ENCODE data around the gene TCEA3.

Gene TCEA3

DNA sequence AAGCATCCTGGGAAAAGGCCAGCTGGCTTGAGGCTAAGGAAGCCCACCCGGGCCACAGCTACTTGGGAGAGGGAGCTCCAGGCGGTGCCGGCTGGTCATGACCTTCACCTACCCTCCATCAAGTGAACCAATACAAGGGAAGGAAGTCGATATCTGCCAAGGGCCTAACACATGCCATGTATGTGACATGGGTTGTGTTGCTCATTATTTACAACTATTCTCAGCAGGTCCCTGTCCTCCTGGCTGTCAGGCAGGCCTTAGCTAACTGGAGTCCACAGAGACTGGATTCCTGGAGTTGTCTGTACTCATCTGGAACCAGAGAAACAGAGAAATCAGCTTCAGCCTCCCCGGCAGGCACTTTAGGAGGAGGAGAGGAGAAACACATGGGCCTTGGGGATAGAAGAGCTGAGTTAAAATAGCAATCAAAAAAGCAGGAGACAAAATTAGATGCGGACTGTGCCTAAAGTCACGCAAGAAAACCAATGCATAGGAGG is 15.7 kb downstream of the TCEA3 start:
- no peak for DNase-seq (ENCODE audit: insufficient read length, low spot score)
- FAIRE-seq: no peak
- TF ChIP-seq, protein P1, sequence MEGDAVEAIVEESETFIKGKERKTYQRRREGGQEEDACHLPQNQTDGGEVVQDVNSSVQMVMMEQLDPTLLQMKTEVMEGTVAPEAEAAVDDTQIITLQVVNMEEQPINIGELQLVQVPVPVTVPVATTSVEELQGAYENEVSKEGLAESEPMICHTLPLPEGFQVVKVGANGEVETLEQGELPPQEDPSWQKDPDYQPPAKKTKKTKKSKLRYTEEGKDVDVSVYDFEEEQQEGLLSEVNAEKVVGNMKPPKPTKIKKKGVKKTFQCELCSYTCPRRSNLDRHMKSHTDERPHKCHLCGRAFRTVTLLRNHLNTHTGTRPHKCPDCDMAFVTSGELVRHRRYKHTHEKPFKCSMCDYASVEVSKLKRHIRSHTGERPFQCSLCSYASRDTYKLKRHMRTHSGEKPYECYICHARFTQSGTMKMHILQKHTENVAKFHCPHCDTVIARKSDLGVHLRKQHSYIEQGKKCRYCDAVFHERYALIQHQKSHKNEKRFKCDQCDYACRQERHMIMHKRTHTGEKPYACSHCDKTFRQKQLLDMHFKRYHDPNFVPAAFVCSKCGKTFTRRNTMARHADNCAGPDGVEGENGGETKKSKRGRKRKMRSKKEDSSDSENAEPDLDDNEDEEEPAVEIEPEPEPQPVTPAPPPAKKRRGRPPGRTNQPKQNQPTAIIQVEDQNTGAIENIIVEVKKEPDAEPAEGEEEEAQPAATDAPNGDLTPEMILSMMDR (IDR thresholded peaks at IDR 0.05; ENCODE audit: insufficient read depth, missing control alignments): no peak

DNA sequence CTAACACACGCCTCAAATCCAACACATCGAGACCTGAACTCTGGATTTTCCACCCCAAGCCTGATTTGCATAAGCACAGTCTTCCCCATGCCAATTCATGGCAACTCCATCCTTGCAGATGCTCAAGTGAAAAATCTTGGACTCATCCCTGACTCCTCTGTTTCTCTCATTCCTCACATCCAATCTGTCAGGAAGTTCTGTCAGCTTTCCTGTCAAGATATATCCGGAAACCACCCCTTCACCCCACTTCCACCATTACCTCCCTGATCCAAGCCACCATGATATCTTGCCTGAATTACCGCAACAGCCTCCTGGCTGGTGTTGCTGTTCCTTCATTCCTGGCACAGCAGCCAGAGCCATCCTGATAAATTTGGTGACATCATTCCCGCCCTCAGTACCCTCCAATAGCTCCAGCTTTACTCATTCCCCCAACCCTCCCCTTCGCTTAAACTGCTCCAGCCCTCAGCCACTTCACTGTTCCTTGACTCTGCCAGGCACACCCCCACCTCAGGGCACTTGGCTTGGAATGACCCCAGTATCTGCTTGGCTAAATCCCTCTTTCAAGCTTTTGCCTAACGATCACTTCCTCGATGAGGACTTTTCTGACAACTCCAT is 17.4 kb downstream of the TCEA3 start:
- TF ChIP-seq, protein P1 (IDR thresholded peaks at IDR 0.05; ENCODE audit: insufficient read depth, missing control alignments): no peak
- DNase-seq (ENCODE audit: insufficient read length, low spot score) (no peak), FAIRE-seq (no peak)

DNA sequence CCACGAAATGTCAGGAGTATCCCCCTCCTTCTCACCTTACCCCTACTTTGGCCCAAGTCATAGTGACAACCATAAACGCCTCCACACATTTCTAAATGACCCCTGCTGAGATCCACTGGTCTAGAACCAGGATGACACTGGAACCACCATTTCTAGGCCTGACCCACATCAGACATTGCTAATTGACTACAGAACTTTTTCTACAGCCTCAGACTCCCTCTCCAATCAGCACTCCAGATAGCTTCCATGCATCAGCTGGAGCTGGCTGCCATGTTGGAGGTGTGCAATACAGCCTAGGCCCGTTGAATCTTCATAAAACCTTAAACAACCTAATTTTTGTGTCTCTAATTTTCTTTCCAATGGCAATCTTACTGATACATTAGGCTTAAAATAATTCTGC is 18.6 kb downstream of the TCEA3 start:
- DNase-seq (ENCODE audit: insufficient read length, low spot score) (no peak), FAIRE-seq (no peak)
- TF ChIP-seq, protein P1 (IDR thresholded peaks at IDR 0.05; ENCODE audit: insufficient read depth, missing control alignments): no peak

DNA sequence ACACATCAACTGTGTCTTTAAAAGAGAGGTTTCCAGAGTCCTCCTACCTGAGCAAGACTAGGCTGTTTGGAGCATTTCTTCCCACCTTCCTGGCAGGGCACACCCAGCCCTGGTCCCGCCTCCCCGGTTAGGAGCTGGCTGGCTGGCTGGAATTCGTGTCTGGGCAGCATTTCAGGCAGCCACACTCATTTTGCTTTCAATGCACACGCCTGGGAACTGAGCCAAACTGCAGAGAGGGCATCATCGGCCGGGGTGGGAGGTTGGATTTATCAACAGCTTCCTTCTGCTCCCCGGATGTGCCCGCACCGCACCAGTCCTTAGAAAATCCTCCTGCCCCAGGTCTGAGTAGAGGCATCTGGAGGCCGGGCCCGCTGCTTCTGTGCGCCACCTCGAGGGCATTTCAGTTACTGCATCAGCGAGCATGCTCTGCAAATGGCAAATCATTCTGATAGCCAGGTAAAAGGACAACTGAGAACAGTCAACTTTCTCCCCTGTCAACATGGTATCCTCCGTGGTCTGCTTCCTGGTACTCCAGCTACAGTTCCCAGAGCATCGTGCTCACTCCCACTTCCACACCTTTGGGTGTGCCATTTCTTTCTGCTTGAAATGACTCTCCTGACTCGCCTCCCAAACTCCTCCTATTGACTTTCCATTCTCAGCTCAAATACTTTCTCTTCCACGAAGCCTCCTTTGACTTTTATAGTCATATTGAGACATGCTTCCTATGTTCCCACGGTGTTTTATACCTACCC is 20.6 kb downstream of the TCEA3 start:
- DNase-seq (ENCODE audit: insufficient read length, low spot score) (peak; percentile 45), FAIRE-seq (no peak)
- TF ChIP-seq, protein P1 (IDR thresholded peaks at IDR 0.05; ENCODE audit: insufficient read depth, missing control alignments): peak; percentile 95

DNA sequence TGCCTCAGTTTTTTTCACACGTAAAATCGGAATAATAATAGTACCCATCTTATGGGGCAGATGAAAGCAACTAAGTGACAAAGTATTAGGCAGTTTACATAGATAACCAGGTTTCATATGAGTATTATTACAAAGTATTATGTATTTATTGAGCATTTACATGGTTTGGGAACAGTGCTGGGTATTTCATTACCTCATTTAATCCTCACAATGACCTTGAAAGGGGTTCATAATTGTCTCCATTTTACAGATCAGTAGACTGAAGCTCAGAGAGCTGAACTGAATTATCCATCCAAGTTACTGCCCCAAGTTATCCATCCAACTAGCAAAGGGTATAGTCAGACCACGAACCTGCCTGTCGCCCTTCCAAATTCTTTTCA is 21.2 kb downstream of the TCEA3 start:
- DNase-seq (ENCODE audit: insufficient read length, low spot score) (no peak), FAIRE-seq (no peak)
- TF ChIP-seq, protein P1 (IDR thresholded peaks at IDR 0.05; ENCODE audit: insufficient read depth, missing control alignments): no peak

DNA sequence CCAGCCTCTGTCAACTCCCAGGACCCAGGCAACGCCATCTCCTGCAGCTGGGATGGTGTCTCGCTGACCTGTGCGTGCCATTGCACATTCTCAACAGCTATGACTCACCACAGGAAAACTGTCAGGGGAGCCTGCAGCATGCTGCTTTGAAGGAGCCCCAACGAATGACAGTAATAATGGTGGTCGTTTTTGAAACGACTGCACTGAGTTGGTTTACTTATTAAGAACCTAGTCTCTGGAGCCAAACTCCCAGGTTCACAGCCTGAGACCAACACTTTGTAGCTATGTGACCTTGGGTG is 21.6 kb downstream of the TCEA3 start:
- FAIRE-seq: no peak
- TF ChIP-seq, protein P1 (IDR thresholded peaks at IDR 0.05; ENCODE audit: insufficient read depth, missing control alignments): no peak
- DNase-seq (ENCODE audit: insufficient read length, low spot score): no peak
